HEK293 (cell line): ENCODE measurements around the gene SLC6A11.

ENCODE experiments used
- CTCF ChIA-PET: fragments of 350-600 bp; formaldehyde crosslinking; extraction: SDS; loops from one replicate; lab custom pipeline; 2021; ENCODE audit warnings: antibody characterized with exemption; lab: Yijun Ruan, JAX
- POLR2A ChIA-PET: fragments of 300-600 bp; formaldehyde crosslinking; extraction: SDS; loops from one replicate; lab custom pipeline; 2020; ENCODE audit warnings: antibody characterized with exemption, inconsistent platforms; lab: Yijun Ruan, JAX
- H3K27ac ChIP-seq: fragments of 200-500 bp; sonication (Bioruptor generic); 2 replicates; pipeline ENCODE4 v1.5.1; 2014; ENCODE audit warnings: low read depth, low read length, control low read depth, inconsistent platforms; ENCODE audit errors: extremely low read depth
- H3K36me3 ChIP-seq, 2 experiments: fragments of 200-500 bp in 1 of 2; sonication (Bioruptor generic) in 1 of 2; 1 replicate in 1 of 2; 2 replicates in 1 of 2; pipeline ENCODE4 v1.5.1; 2014 to 2017; ENCODE audit warnings: inconsistent platforms in 2 of 2, low read length in 2 of 2; ENCODE audit not compliant: control insufficient read depth in 2 of 2, insufficient read depth in 1 of 2
- H3K4me1 ChIP-seq: fragments of 200-500 bp; sonication (Bioruptor generic); 2 replicates; pipeline ENCODE4 v1.5.1; 2014; ENCODE audit warnings: mild to moderate bottlenecking, low read length, inconsistent platforms; ENCODE audit not compliant: control insufficient read depth, insufficient read depth
- H3K4me3 ChIP-seq: 2 replicates; pipeline ENCODE4 v1.5.1; 2011; ENCODE audit warnings: low read depth, mild to moderate bottlenecking, control low read depth, low read length, moderate library complexity
- H3K9me3 ChIP-seq: fragments of 200-500 bp; sonication (Bioruptor generic); 2 replicates; pipeline ENCODE4 v1.5.1; 2014; ENCODE audit warnings: low read depth, low read length, inconsistent platforms; ENCODE audit not compliant: control insufficient read depth, insufficient read depth
- KLF10 ChIP-seq: fragments of 450-650 bp; IDR thresholded peaks from 2 replicates; pipeline ENCODE4 v1.5.1; 2018; ENCODE audit warnings: missing biosample characterization, mild to moderate bottlenecking, missing genetic modification characterization
- KLF7 ChIP-seq: fragments of 450-650 bp; formaldehyde crosslinking; IDR thresholded peaks from 2 replicates; pipeline ENCODE4 v1.5.1; 2016; ENCODE audit warnings: missing biosample characterization, missing genetic modification characterization, borderline replicate concordance
- TCF7L2 ChIP-seq: IDR thresholded peaks from 2 replicates; pipeline ENCODE4 v1.6.1; 2011; ENCODE audit warnings: low read depth, mild to moderate bottlenecking, inconsistent platforms, low read length, moderate library complexity, borderline replicate concordance
- TRIM28 ChIP-seq: IDR thresholded peaks from 2 replicates; pipeline ENCODE4 v1.6.1; 2011; ENCODE audit warnings: low read length, control low read depth, borderline replicate concordance
- TSHZ1 ChIP-seq: fragments of 450-650 bp; formaldehyde crosslinking; IDR thresholded peaks from 2 replicates; pipeline ENCODE4 v1.5.1; 2016; ENCODE audit warnings: missing biosample characterization, missing genetic modification characterization, borderline replicate concordance
- ZBTB10 ChIP-seq: fragments of 450-650 bp; formaldehyde crosslinking; IDR thresholded peaks from 2 replicates; pipeline ENCODE4 v1.5.1; 2016; ENCODE audit warnings: missing biosample characterization, missing genetic modification characterization
- ZFP41 ChIP-seq: fragments of 450-650 bp; formaldehyde crosslinking; IDR thresholded peaks from 2 replicates; pipeline ENCODE4 v1.5.1; 2016; ENCODE audit warnings: missing biosample characterization, missing genetic modification characterization, borderline replicate concordance
- ZNF510 ChIP-seq: fragments of 450-650 bp; formaldehyde crosslinking; IDR thresholded peaks from 2 replicates; pipeline ENCODE4 v1.5.1; 2018; ENCODE audit warnings: mild to moderate bottlenecking, missing genetic modification characterization, missing biosample characterization; ENCODE audit not compliant: insufficient replicate concordance
- ZNF518A ChIP-seq: fragments of 450-650 bp; formaldehyde crosslinking; conservative IDR thresholded peaks from 2 replicates; pipeline ENCODE4 v1.5.1; 2016; ENCODE audit warnings: low read depth, missing biosample characterization, missing genetic modification characterization
- ZNF561 ChIP-seq: fragments of 450-650 bp; IDR thresholded peaks from 2 replicates; pipeline ENCODE4 v1.5.1; 2018; ENCODE audit warnings: missing biosample characterization, missing genetic modification characterization, borderline replicate concordance
- ZNF707 ChIP-seq: fragments of 450-650 bp; formaldehyde crosslinking; IDR thresholded peaks from 2 replicates; pipeline ENCODE4 v1.5.1; 2016; ENCODE audit warnings: missing biosample characterization, missing genetic modification characterization
- ZNF791 ChIP-seq: fragments of 450-650 bp; formaldehyde crosslinking; IDR thresholded peaks from 2 replicates; pipeline ENCODE4 v1.5.1; 2016; ENCODE audit warnings: missing biosample characterization, missing genetic modification characterization
- ZSCAN16 ChIP-seq: fragments of 450-650 bp; formaldehyde crosslinking; IDR thresholded peaks from 2 replicates; pipeline ENCODE4 v1.5.1; 2016; ENCODE audit warnings: missing biosample characterization, missing genetic modification characterization
- ZSCAN30 ChIP-seq: fragments of 450-650 bp; IDR thresholded peaks from 2 replicates; pipeline ENCODE4 v1.5.1; 2018; ENCODE audit warnings: missing biosample characterization, mild to moderate bottlenecking, missing genetic modification characterization, moderate library complexity
- TF ChIP-seq, protein P1 (sequence below): fragments of 450-650 bp; formaldehyde crosslinking; IDR thresholded peaks from 2 replicates; pipeline ENCODE4 v1.5.1; 2016; ENCODE audit warnings: missing biosample characterization, missing genetic modification characterization

The SLC6A11 gene

DNA sequence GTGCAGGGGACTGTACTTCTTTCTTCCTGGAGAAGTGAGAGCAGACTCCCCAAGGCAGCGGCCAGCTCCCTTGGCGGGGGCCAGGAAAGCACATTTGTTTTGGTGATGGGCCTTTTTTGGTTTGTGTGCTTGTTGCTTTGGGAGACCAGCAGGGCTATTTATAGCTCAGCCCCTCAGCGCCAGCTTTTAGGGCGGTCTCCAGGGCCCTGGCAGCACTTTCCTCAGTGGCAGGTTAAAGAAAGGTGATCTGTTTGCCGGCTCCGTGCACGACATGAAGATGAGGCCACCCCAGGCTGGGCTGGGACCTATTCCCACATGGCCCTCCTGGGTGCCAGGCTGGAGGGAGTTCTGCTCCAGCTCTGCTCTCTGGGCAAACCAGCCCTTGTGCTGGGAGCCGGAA is 21.8 kb downstream of the SLC6A11 start:
- TF ChIP-seq ZNF561 (tag by site-specific recombination) (no peak), ZFP41 (tag by site-specific recombination) (no peak), TRIM28 (no peak), TCF7L2 (no peak), ZNF510 (tag by site-specific recombination) (no peak), ZSCAN16 (tag by site-specific recombination) (no peak)
- Histone ChIP-seq H3K4me3 (no peak overlapping the region), H3K4me1 (no peaks in the 10 kb centered on the region), H3K36me3 (no peaks in the 10 kb centered on the region), H3K27ac (no peak overlapping the region), H3K9me3 (no peaks in the 10 kb centered on the region)
- ChIA-PET POLR2A (no interaction called here), CTCF (interaction anchor here (0.6 kb wide), 1 partner anchor 1106 kb away, joined by 3 read pairs; no protein-coding TSS in a partner anchor)

- Histone ChIP-seq H3K9me3 (no peaks in the 10 kb centered on the region), H3K36me3 (no peaks in the 10 kb centered on the region), H3K4me3 (no peak overlapping the region)
- POLR2A ChIA-PET, result no interaction called here
- TF ChIP-seq ZNF707 (tag by site-specific recombination), result peak; percentile 66; the same call in 1 of the 2 replicates
- TF ChIP-seq, protein P1, sequence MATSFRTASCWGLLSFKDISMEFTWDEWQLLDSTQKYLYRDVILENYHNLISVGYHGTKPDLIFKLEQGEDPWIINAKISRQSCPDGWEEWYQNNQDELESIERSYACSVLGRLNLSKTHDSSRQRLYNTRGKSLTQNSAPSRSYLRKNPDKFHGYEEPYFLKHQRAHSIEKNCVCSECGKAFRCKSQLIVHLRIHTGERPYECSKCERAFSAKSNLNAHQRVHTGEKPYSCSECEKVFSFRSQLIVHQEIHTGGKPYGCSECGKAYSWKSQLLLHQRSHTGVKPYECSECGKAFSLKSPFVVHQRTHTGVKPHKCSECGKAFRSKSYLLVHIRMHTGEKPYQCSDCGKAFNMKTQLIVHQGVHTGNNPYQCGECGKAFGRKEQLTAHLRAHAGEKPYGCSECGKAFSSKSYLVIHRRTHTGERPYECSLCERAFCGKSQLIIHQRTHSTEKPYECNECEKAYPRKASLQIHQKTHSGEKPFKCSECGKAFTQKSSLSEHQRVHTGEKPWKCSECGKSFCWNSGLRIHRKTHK (tag by site-specific recombination), result no peak
- TF ChIP-seq, all 188 proteins: peak for 1
- no peak overlapping the region for H3K27ac ChIP-seq
- CTCF ChIA-PET, result interaction anchor here (0.8 kb wide), 1 partner anchor 112 kb away, joined by 3 read pairs; no protein-coding TSS in a partner anchor
- H3K4me1 ChIP-seq, result no peaks in the 10 kb centered on the region
Measured at GRCh38 chr3:10839167-10839566, 23.1 kb downstream of the SLC6A11 start.

DNA sequence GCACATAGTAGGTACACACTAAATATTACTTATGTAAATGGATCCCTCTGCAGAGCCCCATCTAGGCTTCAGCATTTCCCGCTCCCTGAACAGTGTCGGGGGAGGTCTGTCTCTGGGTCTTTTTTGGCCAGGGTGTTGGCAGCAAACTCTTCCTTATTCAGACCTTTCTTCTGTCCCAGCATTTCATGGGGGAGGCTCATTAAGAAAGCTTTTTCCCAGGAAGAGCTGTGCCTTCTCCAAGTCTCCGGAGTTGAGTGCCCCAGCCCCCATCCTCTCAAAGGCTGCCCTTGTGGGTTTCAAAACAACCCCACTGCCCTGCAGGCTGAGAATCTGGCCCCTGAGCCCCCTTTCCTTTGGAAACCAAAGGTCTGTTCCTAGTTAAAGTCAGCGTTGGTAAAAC is 25.1 kb downstream of the SLC6A11 start:
- Histone ChIP-seq H3K4me1 (no peaks in the 10 kb centered on the region), H3K27ac (no peak overlapping the region), H3K36me3 (peaks cover 0 to 8% of the 10 kb centered on the region in 2 experiments; a peak in 1 of 3 replicates), H3K9me3 (no peaks in the 10 kb centered on the region), H3K4me3 (no peak overlapping the region)
- ChIA-PET POLR2A (no interaction called here), CTCF (no interaction called here)
- TF ChIP-seq KLF10 (tag by site-specific recombination) (no peak), ZNF518A (tag by site-specific recombination) (no peak), ZBTB10 (tag by site-specific recombination) (no peak), KLF7 (tag by site-specific recombination) (no peak), ZSCAN30 (tag by site-specific recombination) (no peak), ZNF791 (tag by site-specific recombination) (no peak), TSHZ1 (tag by site-specific recombination) (no peak)
